Activated gamma-delta T cell (primary cell): ENCODE measurements around the gene TWIST2.

Experiments used
- DNase-seq: peaks from one replicate; lab custom pipeline; 2025; lab: John Stamatoyannopoulos, UW

TWIST2 gene

DNA sequence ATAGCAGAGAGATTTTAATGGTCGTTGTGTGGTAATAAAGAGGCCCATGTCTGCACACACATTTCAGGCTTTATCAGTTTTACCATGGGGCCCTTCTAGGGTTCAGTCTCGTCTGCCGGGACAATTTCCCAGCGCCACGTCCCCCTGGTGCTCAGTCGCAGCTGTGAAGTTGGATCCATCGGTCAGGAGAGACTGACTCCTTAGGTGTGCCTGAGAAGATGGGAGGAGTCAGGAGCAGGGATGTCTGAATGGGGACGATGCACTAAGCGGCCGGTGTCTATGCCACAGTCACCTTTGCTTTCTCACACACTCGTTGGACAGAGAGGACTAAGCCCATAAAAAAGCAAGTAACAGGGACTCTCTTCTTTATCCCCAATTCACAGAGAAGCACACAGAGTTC lies 71.4 kb downstream of the TWIST2 start:
- no peak for DNase-seq

DNA sequence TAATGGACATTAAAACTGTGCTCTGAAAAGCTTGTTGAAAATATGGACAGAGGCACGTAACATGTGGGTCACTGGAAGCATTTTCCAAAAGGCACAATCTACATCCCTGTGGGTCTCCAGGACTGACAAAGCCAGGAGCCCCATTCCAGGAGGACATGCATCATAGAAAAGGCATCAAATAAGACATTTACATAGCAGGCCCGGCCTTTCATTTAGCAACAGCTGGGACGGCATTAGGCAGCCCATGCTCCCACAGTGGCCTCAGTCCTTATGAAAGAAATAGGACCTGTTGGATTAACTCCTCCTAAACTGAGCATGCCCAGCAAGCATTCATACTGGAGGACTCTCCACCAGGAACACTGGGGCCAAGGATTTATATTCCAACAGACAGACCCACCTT lies 72.2 kb downstream of the TWIST2 start:
- no peak for DNase-seq

DNA sequence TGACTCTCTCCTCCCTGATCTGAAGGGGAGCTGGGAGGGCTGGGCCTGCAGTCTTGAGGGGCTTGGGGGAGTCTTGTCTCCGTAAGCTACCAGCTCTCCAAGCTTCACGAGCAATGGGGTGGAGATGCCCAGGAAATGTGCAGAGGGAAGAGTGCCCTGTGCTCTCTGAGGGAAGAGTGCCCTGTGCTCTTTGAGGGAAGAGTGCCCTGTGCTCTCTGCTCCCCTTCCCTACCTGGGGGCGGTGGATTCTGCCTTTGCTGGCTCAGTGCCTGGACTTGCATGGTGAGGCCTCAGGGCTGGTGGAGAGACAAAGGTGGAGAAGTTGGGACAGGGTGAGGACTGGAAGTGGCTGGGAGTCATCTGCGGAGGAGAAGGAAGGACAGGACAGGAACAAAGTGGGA lies 72.7 kb downstream of the TWIST2 start:
- DNase-seq = no peak

DNA sequence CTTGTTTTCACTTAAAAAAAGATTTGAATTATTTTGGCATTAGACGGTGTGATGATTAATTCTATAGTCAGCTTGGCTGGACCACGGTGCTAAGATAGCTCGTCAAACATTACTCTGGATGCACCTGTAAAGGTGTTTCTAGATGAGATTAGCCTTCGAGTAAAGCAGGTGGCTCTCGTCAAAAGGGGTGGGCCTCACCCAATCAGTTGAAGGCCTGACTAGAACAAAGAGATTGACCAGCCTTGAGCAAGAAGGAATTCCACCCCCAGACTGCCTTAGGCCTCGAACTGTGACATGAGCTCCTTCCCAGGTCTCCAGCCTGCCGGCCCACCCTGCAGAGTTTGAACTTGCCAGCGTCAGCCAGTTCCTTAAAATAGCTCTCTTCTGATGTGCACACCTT lies 73.4 kb downstream of the TWIST2 start:
- no peak for DNase-seq

DNA sequence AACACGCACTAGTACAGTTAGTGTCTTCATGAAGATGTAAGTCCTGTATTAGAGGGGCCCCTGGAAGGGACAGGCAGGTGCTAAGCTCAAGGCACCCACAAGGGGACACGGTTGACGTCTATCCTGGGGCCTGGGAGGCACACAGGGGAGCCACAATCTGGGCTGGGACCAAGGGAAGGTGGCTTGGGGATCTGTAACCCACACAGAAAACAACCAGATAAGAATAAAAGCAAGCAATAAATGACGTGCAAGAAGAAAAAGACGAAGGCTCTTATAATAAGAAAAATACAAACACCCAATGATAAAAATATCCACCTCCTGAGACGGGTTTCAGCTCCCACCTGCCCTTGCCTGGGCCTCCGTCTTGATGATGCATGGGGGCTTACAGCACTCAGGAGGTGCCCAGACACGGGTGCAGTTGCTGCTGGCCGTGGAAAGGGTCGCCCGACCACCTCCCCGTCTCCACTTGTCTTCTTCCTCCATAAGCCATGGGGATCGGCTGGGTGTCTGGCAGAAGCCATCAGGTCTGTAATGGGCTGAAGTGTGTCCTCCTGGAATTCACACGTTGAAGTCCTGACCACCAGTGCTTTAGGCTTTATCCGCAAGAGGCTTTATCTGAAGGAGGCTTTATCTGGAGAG lies 73.9 kb downstream of the TWIST2 start:
- DNase-seq = no peak

DNA sequence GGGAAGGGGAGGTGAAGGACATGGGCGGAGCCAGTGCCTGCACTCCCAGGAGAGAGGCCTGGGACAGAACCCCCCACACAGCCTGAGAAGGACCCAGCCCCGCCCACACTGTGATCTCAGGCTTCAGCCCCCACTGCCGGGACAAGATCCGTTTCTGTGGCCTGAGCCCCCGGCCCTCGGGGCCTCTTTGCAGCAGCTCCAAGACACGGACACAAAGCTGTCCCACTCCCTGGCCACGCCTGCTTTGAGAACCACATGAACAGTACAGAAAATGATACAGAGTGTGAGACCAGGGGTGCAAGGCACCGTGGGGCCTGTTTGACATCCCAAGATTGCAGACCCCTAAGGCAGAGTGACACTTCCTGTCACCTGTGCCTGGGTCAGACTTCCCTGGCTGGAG lies 74.5 kb downstream of the TWIST2 start:
- DNase-seq = no peak

- no peak for DNase-seq
Observed at GRCh38 chr2:238924032-238924431, 76.1 kb downstream of the TWIST2 start.

- no peak for DNase-seq
Observed at GRCh38 chr2:238924796-238925195, 76.9 kb downstream of the TWIST2 start.

- no peak for DNase-seq
Observed at GRCh38 chr2:238925281-238925680, 77.4 kb downstream of the TWIST2 start.

GRCh38 chr2:238925816-238926521 lies 78.1 kb downstream of the TWIST2 start:
- no peak for DNase-seq

- no peak for DNase-seq
Observed at GRCh38 chr2:238926761-238927611, 79.1 kb downstream of the TWIST2 start.

DNA sequence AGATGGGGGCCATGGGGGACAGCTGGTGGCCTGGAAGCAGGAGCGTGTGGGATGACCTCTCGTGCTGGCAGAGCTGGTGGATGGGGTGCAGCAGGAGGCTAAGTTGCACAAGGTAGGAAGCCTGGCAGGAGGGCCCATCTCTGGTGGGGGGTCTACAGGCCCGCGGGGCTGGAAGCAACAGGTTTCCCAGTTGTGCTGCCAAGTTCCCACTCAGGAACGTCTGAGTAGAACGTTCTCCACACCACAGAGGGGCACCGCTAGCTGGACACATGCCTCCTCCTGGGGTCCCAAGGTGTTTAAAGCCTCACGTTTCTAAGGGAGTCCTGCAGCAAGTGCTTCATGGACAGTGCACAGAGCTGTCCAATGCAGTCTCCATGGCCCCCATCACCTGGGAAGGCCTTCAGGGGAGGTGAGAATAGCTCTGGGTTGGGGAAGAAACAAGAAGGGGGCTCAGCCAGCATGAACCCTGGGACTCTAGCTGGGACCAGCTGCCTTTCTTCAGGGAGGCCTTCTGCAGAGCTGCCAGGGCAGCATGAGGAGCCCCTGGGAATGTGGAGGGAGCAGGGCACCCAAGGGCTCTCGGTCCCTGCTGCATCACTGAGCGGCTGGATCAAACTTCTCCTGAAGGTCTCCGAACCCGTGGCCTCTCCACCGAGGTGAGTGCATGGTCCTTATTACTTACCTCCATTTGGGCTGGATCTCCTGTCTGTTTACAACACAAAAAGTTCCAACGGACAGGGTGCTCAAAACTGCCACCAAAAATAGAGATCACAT lies 80.0 kb downstream of the TWIST2 start:
- no peak for DNase-seq

GRCh38 chr2:238928520-238929241 lies 80.8 kb downstream of the TWIST2 start:
- DNase-seq = no peak

DNA sequence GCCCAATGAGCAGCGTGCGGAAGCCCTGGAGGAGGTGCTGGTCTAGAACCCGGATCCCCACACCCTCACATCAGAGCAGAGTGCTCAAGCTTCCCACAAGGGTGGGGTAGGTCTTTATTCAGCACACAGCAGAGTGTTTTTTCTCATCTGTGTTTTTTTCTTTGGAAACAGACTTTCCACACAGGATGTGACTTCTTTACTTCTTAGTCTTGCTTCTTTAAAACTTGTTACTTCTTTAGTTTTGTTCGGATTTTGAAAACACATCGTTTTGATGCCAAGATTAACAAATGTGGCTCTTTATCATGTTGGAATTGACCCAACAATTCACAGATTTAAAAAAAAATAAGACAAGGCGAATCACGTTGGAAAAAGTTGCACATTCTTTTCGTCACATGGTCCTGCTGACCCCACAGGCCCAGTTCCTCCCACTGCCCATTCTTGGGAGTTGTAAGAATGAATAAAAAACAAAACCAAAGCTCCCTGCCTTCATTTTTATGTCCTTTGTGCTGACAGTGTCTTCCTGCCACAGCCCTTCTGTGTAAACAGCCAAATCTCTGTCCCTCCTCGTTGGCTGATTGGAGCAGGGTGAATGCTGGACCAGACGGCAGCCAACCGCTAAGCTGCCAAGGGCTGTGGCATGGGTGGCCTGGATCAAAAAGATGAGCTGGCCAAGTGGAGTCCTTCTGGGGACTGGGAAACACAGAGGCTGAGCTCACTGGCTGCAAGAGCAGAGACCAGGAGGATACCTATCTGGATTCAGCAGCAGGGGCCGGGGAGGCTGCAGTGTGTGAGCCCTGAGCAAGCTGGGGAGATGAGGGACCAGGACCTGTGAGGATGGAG lies 81.6 kb downstream of the TWIST2 start:
- no peak for DNase-seq

DNA sequence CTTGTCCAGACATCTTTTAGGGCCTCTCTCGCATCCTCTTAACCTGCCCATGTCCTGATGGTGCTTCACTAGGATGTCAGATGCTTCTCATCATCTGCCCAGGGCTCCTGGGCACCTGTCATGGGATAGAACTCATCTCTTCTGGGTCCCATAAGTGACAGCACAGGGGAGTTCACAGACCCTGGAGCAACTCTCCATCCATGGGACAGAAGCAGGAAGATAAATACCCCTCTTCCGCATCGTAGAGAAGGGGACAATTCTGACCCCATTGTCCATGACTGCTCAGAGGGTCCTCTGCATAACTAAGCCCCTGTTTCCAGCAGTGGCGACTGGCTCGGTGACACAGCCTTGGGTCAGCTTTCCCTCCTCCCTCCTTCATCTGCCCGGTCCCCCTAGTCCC lies 82.3 kb downstream of the TWIST2 start:
- DNase-seq = no peak

GRCh38 chr2:238936162-238937052 lies 88.5 kb downstream of the TWIST2 start:
- DNase-seq = no peak

GRCh38 chr2:238938003-238938400 lies 90.1 kb downstream of the TWIST2 start:
- no peak for DNase-seq

DNA sequence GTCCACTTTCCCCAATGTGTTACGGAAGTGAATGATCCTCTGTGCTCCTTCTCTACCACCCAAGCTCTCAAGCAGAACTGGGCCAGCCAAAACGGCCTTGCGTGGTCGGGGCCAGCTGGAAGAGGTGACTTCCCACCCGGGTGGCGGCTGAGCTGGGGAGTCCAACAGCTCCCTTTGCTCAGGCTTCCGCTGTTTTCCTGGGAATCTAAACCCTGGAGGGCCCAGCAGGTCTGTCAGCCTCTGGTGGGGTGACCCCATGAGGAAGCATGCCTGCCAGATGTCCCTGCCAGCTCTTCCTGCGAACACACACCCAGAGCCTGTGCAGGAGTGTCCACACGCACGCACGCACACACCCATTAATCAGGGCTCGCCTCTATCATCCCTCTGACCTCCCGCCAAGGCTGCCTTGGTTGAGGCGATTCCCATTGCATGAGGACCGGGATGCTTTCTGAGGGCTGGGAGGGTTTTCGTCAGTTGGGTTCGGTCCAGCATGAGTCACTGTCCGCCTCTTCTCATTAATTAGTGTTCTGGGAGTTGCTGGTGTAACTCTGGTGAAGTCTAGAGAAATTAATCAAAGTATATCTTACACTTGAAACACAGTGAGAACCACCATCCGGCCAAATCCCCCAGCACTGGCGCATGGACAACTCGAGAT lies 90.6 kb downstream of the TWIST2 start:
- DNase-seq = no peak

DNA sequence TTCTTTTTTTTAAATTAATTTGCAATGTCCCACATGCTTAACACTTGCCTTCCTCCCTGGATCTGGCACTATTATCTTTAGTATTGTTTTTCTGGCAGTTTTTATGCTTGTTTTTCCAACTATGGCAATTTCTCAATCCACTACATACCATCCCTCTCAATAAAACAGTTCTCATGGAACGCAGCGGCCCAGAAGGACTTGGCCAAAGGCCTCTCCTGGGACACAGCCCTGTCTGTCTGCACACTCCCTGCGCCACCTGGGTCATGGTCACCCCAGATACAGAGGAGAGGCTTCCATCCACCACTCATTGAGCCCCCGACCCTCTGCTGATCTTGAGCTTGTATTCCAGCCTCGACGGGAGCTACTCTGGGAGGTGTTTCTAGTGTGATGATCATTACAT lies 91.2 kb downstream of the TWIST2 start:
- no peak for DNase-seq
